GM12874 (cell line): Measurements from ENCODE around the gene PCDH9.

Experiments
- TF ChIP-seq, protein P1 (sequence below): IDR thresholded peaks from 2 replicates; pipeline ENCODE4 v1.5.1; 2011; ENCODE audit warnings: low read depth, mild to moderate bottlenecking, control low read depth, low read length, moderate library complexity; ENCODE audit not compliant: insufficient read depth

Gene PCDH9, protein sequence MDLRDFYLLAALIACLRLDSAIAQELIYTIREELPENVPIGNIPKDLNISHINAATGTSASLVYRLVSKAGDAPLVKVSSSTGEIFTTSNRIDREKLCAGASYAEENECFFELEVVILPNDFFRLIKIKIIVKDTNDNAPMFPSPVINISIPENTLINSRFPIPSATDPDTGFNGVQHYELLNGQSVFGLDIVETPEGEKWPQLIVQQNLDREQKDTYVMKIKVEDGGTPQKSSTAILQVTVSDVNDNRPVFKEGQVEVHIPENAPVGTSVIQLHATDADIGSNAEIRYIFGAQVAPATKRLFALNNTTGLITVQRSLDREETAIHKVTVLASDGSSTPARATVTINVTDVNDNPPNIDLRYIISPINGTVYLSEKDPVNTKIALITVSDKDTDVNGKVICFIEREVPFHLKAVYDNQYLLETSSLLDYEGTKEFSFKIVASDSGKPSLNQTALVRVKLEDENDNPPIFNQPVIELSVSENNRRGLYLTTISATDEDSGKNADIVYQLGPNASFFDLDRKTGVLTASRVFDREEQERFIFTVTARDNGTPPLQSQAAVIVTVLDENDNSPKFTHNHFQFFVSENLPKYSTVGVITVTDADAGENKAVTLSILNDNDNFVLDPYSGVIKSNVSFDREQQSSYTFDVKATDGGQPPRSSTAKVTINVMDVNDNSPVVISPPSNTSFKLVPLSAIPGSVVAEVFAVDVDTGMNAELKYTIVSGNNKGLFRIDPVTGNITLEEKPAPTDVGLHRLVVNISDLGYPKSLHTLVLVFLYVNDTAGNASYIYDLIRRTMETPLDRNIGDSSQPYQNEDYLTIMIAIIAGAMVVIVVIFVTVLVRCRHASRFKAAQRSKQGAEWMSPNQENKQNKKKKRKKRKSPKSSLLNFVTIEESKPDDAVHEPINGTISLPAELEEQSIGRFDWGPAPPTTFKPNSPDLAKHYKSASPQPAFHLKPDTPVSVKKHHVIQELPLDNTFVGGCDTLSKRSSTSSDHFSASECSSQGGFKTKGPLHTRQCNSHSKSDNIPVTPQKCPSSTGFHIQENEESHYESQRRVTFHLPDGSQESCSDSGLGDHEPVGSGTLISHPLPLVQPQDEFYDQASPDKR (N-terminal part only)

DNA sequence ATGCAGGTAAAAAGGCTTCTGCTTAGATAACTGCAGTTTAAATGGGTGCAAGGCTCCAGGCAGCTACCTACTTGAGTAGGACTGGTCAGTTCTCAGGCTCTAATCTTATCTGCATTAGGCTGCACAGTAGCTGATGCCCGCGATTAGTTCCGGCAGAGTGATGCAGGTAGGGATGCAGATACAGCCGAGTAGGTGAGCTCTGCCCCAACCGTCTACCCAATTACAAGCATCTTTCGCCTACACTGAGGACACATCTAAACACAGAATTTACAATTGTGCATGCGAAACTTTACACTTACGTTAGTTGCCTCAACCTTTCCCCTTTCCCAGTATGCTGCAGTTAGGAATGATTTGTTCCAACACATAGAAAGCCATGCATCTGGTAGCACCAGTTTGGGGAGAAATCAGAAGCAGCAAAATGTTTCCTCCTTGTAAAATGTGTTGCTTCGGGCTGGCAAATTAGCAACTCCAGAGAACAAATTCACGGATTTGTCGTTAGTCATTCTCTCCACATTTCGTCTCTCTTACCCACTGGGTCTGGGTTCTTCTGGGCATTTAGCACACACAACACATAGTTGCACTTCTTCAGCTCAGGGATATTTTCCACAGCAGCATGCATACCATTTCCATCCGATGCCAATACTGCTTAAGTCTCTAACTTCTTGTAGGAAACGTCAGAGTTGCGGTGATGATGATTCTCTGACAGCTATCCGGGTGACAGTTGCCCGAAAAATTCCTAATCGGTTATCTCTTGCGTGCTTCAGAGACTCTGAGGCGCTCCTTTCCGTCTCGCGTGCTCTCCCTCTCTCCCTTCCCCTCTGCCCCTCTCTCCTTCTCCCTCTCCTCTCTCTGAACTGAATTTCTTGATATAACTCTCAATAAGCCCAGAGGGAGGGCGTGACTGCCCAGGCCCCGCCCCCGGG is at the start of gene PCDH9:
TSS of gene PCDH9 (minus strand) at position 856 of the 923 bp plus-strand sequence. CDS start 1,896 bp downstream, outside the sequence.
- TF ChIP-seq, protein P1, sequence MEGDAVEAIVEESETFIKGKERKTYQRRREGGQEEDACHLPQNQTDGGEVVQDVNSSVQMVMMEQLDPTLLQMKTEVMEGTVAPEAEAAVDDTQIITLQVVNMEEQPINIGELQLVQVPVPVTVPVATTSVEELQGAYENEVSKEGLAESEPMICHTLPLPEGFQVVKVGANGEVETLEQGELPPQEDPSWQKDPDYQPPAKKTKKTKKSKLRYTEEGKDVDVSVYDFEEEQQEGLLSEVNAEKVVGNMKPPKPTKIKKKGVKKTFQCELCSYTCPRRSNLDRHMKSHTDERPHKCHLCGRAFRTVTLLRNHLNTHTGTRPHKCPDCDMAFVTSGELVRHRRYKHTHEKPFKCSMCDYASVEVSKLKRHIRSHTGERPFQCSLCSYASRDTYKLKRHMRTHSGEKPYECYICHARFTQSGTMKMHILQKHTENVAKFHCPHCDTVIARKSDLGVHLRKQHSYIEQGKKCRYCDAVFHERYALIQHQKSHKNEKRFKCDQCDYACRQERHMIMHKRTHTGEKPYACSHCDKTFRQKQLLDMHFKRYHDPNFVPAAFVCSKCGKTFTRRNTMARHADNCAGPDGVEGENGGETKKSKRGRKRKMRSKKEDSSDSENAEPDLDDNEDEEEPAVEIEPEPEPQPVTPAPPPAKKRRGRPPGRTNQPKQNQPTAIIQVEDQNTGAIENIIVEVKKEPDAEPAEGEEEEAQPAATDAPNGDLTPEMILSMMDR = no peak

DNA sequence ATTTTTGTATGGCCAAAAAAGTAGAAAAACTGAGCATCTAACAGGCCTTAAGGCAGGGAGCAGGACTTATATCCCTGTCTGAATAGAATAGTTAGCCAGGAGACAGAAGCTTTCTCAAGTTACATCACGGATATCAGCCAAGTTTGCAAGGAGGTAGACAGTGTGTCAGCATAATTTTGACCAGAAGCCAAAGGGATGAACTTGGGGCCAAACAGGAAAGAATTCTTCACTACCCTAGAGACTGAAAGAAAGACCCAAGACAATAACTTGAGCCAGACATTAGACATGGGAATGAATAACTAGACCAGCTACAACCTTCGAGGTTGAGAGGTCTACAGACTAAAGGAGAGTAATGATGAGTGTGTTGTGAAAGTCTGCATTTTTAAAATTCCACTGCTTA is 48.1 kb upstream of the PCDH9 start:
- TF ChIP-seq, protein P1 = no peak

DNA sequence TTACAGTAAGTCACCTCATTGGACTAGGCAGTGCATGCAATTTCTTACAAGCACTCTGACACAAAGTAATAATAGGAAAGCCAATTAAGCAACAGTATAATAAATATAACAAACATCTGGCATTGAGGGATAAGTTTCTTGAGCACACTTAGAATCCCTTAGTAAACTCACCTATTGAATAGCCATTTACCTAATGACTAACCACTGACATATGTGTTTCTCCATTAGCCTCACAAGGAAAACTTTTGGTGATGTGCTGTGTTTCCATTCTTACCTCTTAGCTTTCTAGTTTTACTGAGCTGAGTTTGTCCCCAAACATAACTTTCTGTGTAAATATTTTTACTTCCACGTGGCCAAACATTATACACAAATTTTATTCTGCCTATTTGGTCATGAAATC is 47.4 kb upstream of the PCDH9 start:
- TF ChIP-seq, protein P1 = no peak

DNA sequence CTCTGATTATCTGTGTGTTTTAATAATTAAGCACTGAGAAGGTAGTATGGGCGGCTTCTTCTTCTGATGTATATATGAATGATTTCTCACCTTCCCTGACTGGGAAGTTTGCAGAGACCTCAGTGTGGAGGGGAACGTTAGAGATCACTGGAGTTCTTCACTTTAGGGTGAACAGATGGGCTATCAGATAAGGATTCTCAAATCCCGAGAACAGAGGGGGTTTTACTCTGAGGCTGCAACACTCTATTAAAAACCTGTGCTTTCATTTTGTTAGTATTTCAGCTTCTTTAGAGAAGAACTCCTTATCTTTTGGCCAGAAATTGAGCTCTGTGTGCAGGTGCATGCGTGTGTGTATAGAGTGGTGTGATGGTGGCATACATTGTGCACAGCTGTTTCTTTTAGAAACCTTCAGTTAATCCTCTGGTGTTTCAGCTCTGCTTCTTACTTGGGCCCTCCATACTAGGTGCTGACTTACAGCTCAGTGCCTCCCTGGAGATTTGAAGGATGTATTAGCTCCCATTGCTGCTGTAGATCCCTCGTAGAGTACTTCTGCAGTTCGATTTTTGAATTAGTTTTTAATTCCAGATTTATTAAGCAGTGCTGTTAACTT is 45.3 kb upstream of the PCDH9 start:
- TF ChIP-seq, protein P1 = no peak

DNA sequence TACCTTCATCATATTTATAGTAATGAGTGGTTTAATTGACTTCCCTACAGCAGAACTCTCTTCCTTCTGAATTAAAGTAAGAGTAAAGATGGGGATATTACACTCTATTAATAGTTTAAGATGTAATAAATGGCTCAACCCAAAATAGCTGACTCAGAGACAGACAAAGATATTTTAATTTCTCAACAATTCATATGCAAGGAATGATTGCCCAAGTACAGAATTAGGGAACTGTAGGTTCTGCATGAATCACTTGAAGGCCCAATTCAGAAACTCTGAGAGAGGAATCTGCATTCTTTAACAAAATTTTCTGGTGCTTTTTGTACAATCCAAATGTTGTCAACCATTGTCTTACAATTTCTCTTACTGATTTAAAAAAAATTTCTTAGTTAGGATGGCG is 42.9 kb upstream of the PCDH9 start:
- TF ChIP-seq, protein P1 = no peak

DNA sequence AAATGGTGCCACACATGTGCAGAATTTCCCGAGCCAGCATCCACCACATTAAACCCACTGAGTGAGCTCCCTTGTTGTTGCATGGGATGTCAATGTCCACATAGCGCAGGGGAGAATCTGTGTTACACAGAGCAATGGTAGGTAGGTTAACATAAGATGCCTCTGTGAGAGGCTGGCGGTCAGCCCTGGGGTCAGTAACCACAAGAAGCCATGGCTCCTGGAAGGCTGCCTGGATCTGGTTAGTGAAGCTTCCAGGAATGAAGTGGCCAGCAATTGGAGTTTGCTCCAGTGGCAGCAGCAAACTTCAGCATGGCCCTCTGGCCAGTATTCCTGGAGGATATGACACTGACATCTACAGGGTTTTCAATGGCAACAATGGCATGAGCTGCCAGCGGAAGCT is 37.0 kb upstream of the PCDH9 start:
- TF ChIP-seq, protein P1 = no peak
